ENCODE results near the gene AP4S1.
"Not testable (repeated sequence)": the region's sequence is repeated elsewhere in the genome, so short reads cannot be mapped to it uniquely, and the experiment has no call there.

Gene AP4S1

GRCh38 chr14:31085027-31085426, 59.6 kb downstream of the AP4S1 start:
- Histone ChIP-seq H3K4me3 (ENCODE audit: low read depth, low read length) (no peak overlapping the region), H3K9me3 (ENCODE audit: severe bottlenecking) (no peaks in the 10 kb centered on the region), H3K27me3 (ENCODE audit: insufficient read depth, low read depth, severe bottlenecking) (no peaks in the 10 kb centered on the region), H3K27ac (no peak overlapping the region), H3K36me3 (no peaks in the 10 kb centered on the region)
- no peak for TF ChIP-seq CTCF (IDR thresholded peaks at IDR 0.05; ENCODE audit: low read depth, low read length)
- DNase-seq = no peak

GRCh38 chr14:31086466-31086865, 61.0 kb downstream of the AP4S1 start:
- not testable (repeated sequence) for H3K27ac ChIP-seq; DNase-seq; H3K27me3 ChIP-seq (ENCODE audit: insufficient read depth, low read depth, severe bottlenecking); H3K9me3 ChIP-seq (ENCODE audit: severe bottlenecking); H3K4me3 ChIP-seq (ENCODE audit: low read depth, low read length); H3K36me3 ChIP-seq

- no peak for TF ChIP-seq CTCF (IDR thresholded peaks at IDR 0.05; ENCODE audit: low read depth, low read length)
- Histone ChIP-seq H3K27me3 (ENCODE audit: insufficient read depth, low read depth, severe bottlenecking) (no peaks in the 10 kb centered on the region), H3K4me3 (ENCODE audit: low read depth, low read length) (no peak overlapping the region), H3K9me3 (ENCODE audit: severe bottlenecking) (no peaks in the 10 kb centered on the region), H3K27ac (no peak overlapping the region), H3K36me3 (no peaks in the 10 kb centered on the region)
- no peak for DNase-seq
These were observed 65.7 kb downstream of the AP4S1 start for GRCh38 chr14:31090883-31091764.

DNA sequence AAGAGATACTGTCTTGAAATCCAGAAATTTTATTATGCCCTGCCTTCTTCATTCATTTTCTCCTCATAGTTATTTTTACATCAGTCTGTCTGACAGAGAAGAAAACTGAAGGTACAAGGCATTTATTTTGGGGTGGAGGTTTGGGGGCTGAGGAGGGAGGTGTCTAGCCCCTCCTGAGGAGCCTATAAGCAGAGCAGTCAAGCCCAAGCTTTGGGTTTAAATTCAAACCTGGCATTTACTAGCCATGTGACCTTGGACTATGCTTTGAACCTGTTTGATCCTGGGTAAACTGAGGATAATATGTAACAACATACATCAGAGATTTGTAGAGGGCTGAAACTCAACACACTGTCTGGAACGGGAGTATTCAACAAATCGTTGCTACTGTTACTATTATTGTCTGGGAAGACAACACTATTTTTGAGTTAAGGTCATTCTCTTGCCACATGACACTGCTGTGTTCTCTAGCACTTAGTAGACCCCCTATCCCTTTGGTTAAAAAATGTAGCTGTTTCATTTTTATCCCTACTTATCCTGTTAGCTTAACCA, 66.8 kb downstream of the AP4S1 start:
- Histone ChIP-seq H3K27me3 (ENCODE audit: insufficient read depth, low read depth, severe bottlenecking) (no peaks in the 10 kb centered on the region), H3K4me3 (ENCODE audit: low read depth, low read length) (no peak overlapping the region), H3K9me3 (ENCODE audit: severe bottlenecking) (no peaks in the 10 kb centered on the region), H3K36me3 (peaks cover 5% of the 10 kb centered on the region; the same call in 1 of the 2 replicates), H3K27ac (no peak overlapping the region)
- DNase-seq = no peak
- no peak for TF ChIP-seq CTCF (IDR thresholded peaks at IDR 0.05; ENCODE audit: low read depth, low read length)

DNA sequence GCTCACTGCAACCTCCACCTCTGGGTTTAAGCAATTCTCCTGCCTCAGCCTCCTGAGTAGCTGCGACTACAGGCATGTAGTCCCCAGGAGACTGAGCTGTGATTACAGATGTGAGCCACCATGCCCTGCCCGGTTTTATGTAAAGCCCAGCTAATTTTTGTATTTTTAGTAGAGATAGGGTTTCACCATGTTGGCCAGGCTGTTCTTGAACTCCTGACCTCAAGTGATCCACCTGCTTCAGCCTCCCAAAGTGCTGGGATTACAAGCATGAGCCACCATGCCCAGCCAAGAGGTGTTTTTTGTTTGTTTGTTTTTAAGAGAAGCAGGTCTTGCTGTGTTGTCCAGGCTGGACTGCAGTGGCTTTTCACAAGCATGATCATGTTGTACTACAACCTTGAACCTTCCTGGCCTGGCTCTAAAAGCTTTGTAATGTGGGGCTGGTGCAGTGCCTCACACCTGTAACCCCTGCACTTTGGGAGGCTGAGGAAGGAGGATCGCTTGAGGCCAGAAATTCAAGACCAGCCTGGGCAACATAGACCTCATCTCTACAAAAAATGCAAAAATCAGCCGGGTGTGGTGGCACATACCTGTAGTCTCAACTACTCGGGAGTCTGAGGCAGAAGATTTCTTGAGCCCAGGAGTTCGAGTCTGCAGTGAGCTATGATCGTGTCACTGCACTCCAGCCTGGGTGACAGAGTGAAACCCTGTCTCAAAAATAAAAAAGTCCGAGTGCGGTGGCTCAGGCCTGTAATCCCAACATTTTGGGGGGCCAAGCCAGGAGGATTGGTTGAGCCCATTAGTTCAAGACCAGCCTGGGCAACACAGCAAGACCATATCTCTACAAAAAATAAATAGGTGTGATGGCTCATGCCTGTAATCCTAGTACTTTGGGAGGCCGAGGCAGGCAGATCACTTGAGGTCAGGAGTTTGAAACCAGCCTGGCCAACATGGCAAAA, 68.7 kb downstream of the AP4S1 start:
- H3K9me3 ChIP-seq (ENCODE audit: severe bottlenecking); DNase-seq; H3K27ac ChIP-seq; H3K4me3 ChIP-seq (ENCODE audit: low read depth, low read length); H3K27me3 ChIP-seq (ENCODE audit: insufficient read depth, low read depth, severe bottlenecking): not testable (repeated sequence)
- H3K36me3 ChIP-seq = peaks cover 24% of the 10 kb centered on the region

GRCh38 chr14:31095817-31096216, 70.4 kb downstream of the AP4S1 start:
- not testable (repeated sequence) for H3K4me3 ChIP-seq (ENCODE audit: low read depth, low read length); H3K9me3 ChIP-seq (ENCODE audit: severe bottlenecking); DNase-seq; H3K27me3 ChIP-seq (ENCODE audit: insufficient read depth, low read depth, severe bottlenecking); H3K27ac ChIP-seq
- peaks cover 37% of the 10 kb centered on the region for H3K36me3 ChIP-seq

DNA sequence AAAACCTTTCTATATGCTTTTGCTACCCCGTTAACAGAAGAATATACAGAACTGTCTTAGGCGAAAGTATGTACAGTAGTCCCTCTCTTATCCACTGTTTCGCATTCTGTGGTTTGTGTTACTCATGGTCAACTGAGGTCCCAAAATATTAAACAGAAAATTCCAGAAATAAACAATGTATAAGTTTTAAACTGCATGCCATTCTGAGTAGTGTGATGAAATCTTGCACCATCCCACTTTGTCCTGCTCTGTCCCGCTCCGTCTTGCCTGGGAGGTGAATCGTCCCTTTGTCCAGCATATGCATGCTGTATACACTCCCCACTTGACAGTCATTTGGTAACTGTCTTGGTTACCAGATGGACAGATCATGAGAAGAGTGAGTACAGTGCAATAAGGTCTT, 70.8 kb downstream of the AP4S1 start:
- Histone ChIP-seq H3K27ac (no peak overlapping the region), H3K4me3 (ENCODE audit: low read depth, low read length) (no peak overlapping the region), H3K9me3 (ENCODE audit: severe bottlenecking) (no peaks in the 10 kb centered on the region), H3K36me3 (peaks cover 42% of the 10 kb centered on the region), H3K27me3 (ENCODE audit: insufficient read depth, low read depth, severe bottlenecking) (no peaks in the 10 kb centered on the region)
- no peak for DNase-seq
- no peak for TF ChIP-seq CTCF (IDR thresholded peaks at IDR 0.05; ENCODE audit: low read depth, low read length)

Measured in WERI-Rb-1 (cell line).